K562 (cell line): ENCODE results near the gene MRTFB. TPM values are rescaled to one million over a fixed set of nuclear protein-coding genes. Genes with fewer than 3 reads are reported as not detected.
A peak's percentile ranks its signal among the peaks of the same experiment; 100 is the strongest.

ENCODE experiments used
- ARNT ChIP-seq, 2 experiments: fragments of 450-650 bp; IDR thresholded peaks; 2 replicates each; pipeline ENCODE4 v1.6.1; 2016; ENCODE audit warnings: mild to moderate bottlenecking in 1 of 2
- ASH1L ChIP-seq: fragments of 450-650 bp; IDR thresholded peaks from 2 replicates; pipeline ENCODE4 v1.6.1; 2018; ENCODE audit warnings: borderline replicate concordance, mild to moderate bottlenecking, low read depth; ENCODE audit not compliant: partially characterized antibody
- CC2D1A ChIP-seq: fragments of 450-650 bp; IDR thresholded peaks from 2 replicates; pipeline ENCODE4 v1.6.1; 2017; ENCODE audit warnings: mild to moderate bottlenecking
- CHD1 ChIP-seq: fragments of 200-600 bp; sonication (generic); IDR thresholded peaks from one replicate; pipeline ENCODE4 v1.6.1; 2012; ENCODE audit warnings: mild to moderate bottlenecking, moderate library complexity, low read length, inconsistent platforms
- ETS2 ChIP-seq: IDR thresholded peaks from 2 replicates; pipeline ENCODE4 v1.6.1; 2016; ENCODE audit warnings: borderline replicate concordance, missing genetic modification characterization, mild to moderate bottlenecking, moderate library complexity, missing compliant biosample characterization; ENCODE audit not compliant: poor library complexity, severe bottlenecking
- NONO ChIP-seq, 2 experiments: fragments of 200-400 bp in 1 of 2; fragments of 450-650 bp in 1 of 2; formaldehyde crosslinking in 1 of 2; IDR thresholded peaks; 2 replicates each; pipeline ENCODE4 v1.6.1; 2017; ENCODE audit warnings: low read depth in 2 of 2, mild to moderate bottlenecking in 2 of 2, moderate library complexity in 2 of 2, low read length in 1 of 2
- NR2C1 ChIP-seq, 2 experiments: fragments of 450-650 bp; IDR thresholded peaks; 2 replicates each; pipeline ENCODE4 v1.6.1; 2017; ENCODE audit warnings: mild to moderate bottlenecking in 2 of 2, antibody characterized with exemption in 1 of 2, inconsistent platforms in 1 of 2, missing compliant biosample characterization in 1 of 2, missing genetic modification characterization in 1 of 2
- ZBTB17 ChIP-seq: fragments of 450-650 bp; formaldehyde crosslinking; IDR thresholded peaks from 2 replicates; pipeline ENCODE4 v1.4.0; 2020; ENCODE audit warnings: mild to moderate bottlenecking
- ZKSCAN8 ChIP-seq: fragments of 200-800 bp; sonication (Bioruptor generic); IDR thresholded peaks from 2 replicates; pipeline ENCODE4 v1.6.1; 2016; ENCODE audit warnings: missing genetic modification characterization, missing compliant biosample characterization
- ZNF263 ChIP-seq: sonication (generic); formaldehyde crosslinking; IDR thresholded peaks from 2 replicates; pipeline ENCODE4 v1.8.0; 2022; ENCODE audit warnings: mild to moderate bottlenecking, missing genetic modification reagents, borderline replicate concordance
- ZNF384 ChIP-seq: IDR thresholded peaks from 2 replicates; pipeline ENCODE4 v1.6.1; 2012; ENCODE audit warnings: low read depth, low read length, improper control_type of control experiment
- polyA plus RNA-seq, 8 experiments: library from polyadenylated mRNA; depleted of rRNA in 4 of 8; stranded (reverse) in 5 of 8; unstranded in 3 of 8; fragments of >200 nt; fragmentation: Nextera tagmentation in 2 of 8; fragmentation: Illumina TruSeq in 1 of 8; extraction: Ambion mirVana in 2 of 8; extraction: Trizol in 1 of 8; gene quantifications; 2 replicates each; pipeline versions ENCODE4 v1.2.1 to v1.2.3, GENCODE V29; 2011 to 2014; ENCODE audit warnings: inconsistent platforms in 1 of 8, missing spikeins in 1 of 8
- total RNA-seq, 7 experiments: library from RNA; depleted of rRNA in 6 of 7; stranded (reverse); fragments of >200 nt in 6 of 7; fragmentation: Illumina TruSeq in 2 of 7; extraction: Trizol in 2 of 7; gene quantifications; 2 replicates each; pipeline versions ENCODE4 v1.2.1 to v1.2.3, GENCODE V29; 2011 to 2021; ENCODE audit warnings: low replicate concordance in 1 of 7
- TF ChIP-seq, protein P1 (sequence below), 2 experiments: fragments of 450-650 bp; IDR thresholded peaks; 2 replicates each; pipeline ENCODE4 v1.6.1; 2016
- TF ChIP-seq, protein P2 (sequence below): fragments of 250-450 bp; sonication (Bioruptor Pico); IDR thresholded peaks from 2 replicates; pipeline ENCODE4 v1.5.0; 2021; ENCODE audit warnings: mild to moderate bottlenecking, moderate library complexity
- TF ChIP-seq, protein P3 (sequence below): fragments of 250-450 bp; sonication (Bioruptor Pico); IDR thresholded peaks from 2 replicates; pipeline ENCODE4 v1.5.0; 2020; ENCODE audit warnings: mild to moderate bottlenecking
- TF ChIP-seq, protein P4 (sequence below): fragments of 450-650 bp; IDR thresholded peaks from 2 replicates; pipeline ENCODE4 v1.6.1; 2017; ENCODE audit warnings: antibody characterized with exemption, mild to moderate bottlenecking

The MRTFB gene
- total and polyA plus RNA-seq, 9 of the 15 experiments (the other 6 are each of a cell fraction or from before 2014, with no cell fraction given), result 2.2 to 12.7 (median 7.0) TPM

DNA sequence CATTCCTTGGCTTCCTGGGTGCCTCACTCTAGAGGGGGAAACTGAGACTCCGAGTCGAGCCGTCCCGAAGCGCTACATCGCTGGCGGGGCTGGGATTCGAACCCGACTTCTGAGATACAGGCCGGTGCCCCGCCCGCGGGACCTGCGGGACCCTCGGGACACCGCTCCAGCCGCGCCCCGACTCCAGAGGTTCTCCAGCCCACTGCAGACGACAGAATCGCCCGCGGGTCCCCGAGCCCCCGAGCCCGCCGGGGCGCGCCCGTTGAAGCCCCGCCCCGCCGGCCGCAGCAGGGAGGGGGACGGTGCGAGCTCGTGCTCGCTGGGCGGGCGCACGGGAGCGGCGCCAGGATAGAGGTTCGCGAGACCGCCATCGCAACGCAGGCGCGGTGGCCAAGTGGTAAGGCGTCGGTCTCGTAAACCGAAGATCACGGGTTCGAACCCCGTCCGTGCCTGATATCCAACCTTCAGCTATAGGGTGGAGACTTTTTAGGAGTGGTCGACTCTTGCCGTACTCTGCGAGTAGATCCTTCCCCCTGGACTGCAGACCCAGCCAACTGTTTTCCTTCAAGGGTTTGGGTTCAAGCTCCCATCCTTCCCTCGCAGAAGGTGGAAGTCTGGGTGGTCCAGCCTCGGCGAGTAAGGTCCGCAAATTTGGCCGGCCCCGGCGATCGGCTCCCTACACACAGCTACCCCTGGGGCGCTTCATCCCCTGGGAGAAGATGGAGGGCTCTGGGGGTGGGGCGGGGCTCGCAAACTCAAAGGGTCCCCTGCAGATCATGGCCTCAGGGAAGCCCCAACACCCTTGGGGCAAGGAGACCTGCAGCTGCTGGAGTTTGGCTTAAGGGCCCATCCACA is 214.6 kb downstream of the MRTFB start (continued):
- no peak for TF ChIP-seq NR2C1 (IDR thresholded peaks at IDR 0.05)
- TF ChIP-seq NR2C1 (tag; IDR thresholded peaks at IDR 0.05), result no peak
- TF ChIP-seq, protein P1, sequence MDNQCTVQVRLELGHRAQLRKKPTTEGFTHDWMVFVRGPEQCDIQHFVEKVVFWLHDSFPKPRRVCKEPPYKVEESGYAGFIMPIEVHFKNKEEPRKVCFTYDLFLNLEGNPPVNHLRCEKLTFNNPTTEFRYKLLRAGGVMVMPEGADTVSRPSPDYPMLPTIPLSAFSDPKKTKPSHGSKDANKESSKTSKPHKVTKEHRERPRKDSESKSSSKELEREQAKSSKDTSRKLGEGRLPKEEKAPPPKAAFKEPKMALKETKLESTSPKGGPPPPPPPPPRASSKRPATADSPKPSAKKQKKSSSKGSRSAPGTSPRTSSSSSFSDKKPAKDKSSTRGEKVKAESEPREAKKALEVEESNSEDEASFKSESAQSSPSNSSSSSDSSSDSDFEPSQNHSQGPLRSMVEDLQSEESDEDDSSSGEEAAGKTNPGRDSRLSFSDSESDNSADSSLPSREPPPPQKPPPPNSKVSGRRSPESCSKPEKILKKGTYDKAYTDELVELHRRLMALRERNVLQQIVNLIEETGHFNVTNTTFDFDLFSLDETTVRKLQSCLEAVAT (IDR thresholded peaks at IDR 0.05), result no peak
- TF ChIP-seq ZNF263 (CRISPR knock-in tag), result peak; percentile 45; the same call in 1 of the 2 replicates
- no peak for TF ChIP-seq CHD1
- TF ChIP-seq, protein P2, sequence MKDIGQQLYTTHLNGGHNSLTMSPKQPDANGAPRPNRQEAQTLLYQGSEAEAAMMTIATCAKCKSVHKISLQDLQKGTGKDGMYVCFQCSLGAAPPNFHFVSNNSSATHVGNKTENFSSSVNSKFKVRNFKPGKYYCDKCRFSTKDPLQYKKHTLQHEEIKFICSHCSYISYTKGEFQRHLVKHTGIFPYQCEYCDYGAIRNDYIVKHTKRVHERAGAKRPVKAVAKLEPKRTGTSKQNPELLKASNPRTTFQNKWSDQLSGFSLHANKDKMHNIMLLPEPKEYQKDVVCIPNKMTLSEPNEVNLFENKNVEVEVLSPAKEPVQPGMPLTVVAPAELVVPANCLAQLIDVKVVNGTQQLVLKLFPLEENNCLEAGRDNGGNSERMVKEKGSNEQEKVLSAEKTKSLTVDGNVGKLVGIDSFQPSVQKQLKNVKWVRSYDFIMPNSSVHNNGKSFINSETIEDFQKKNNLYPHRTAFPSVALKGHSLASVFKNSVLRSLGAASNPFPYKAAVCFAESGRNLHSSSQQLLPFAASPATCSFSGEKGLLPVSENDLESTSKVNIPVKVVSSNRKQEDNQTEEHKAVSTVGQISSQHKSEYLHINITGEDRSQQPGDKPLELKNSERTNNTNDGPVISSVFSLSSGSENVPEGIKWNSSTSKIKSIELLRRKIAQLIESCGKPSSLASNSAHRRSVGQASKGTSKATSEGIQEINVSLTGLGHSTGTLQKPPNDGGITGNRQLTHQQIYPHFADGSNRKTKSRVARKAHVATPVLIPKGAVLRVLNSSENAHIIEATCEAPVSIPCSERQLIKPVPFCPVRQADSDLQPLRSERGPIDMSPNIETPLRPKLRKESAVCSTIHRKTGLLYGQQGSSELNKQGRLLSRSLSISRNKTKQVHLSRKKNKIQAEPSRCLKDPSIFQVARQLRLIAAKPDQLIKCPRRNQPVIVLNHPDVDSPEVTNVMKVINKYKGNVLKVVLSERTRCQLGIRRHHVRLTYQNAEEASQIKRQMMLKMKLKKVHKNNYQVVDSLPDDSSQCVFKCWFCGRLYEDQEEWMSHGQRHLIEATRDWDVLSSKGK (CRISPR knock-in tag), result no peak
- TF ChIP-seq, protein P3, sequence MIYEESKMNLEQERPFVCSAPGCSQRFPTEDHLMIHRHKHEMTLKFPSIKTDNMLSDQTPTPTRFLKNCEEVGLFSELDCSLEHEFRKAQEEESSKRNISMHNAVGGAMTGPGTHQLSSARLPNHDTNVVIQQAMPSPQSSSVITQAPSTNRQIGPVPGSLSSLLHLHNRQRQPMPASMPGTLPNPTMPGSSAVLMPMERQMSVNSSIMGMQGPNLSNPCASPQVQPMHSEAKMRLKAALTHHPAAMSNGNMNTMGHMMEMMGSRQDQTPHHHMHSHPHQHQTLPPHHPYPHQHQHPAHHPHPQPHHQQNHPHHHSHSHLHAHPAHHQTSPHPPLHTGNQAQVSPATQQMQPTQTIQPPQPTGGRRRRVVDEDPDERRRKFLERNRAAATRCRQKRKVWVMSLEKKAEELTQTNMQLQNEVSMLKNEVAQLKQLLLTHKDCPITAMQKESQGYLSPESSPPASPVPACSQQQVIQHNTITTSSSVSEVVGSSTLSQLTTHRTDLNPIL (CRISPR knock-in tag), result no peak
- 0 out of 2 replicates have a peak, but pooled peaks have one; percentile 6 for TF ChIP-seq ZBTB17 (CRISPR knock-in tag)
- no peak for TF ChIP-seq CC2D1A
- TF ChIP-seq ZKSCAN8, result no peak
- no peak for TF ChIP-seq ZNF384
- no peak for TF ChIP-seq ASH1L
- TF ChIP-seq ARNT (IDR thresholded peaks at IDR 0.05), result no peak; a peak in 1 of 4 replicates
- no peak for TF ChIP-seq ETS2 (tag)
- TF ChIP-seq, protein P4, sequence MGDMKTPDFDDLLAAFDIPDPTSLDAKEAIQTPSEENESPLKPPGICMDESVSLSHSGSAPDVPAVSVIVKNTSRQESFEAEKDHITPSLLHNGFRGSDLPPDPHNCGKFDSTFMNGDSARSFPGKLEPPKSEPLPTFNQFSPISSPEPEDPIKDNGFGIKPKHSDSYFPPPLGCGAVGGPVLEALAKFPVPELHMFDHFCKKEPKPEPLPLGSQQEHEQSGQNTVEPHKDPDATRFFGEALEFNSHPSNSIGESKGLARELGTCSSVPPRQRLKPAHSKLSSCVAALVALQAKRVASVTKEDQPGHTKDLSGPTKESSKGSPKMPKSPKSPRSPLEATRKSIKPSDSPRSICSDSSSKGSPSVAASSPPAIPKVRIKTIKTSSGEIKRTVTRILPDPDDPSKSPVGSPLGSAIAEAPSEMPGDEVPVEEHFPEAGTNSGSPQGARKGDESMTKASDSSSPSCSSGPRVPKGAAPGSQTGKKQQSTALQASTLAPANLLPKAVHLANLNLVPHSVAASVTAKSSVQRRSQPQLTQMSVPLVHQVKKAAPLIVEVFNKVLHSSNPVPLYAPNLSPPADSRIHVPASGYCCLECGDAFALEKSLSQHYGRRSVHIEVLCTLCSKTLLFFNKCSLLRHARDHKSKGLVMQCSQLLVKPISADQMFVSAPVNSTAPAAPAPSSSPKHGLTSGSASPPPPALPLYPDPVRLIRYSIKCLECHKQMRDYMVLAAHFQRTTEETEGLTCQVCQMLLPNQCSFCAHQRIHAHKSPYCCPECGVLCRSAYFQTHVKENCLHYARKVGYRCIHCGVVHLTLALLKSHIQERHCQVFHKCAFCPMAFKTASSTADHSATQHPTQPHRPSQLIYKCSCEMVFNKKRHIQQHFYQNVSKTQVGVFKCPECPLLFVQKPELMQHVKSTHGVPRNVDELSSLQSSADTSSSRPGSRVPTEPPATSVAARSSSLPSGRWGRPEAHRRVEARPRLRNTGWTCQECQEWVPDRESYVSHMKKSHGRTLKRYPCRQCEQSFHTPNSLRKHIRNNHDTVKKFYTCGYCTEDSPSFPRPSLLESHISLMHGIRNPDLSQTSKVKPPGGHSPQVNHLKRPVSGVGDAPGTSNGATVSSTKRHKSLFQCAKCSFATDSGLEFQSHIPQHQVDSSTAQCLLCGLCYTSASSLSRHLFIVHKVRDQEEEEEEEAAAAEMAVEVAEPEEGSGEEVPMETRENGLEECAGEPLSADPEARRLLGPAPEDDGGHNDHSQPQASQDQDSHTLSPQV, result peak; percentile 91
- no peak for TF ChIP-seq NONO (IDR thresholded peaks at IDR 0.05; ENCODE audit: low read depth in 2 of 2, low read length in 1 of 2)
